CD4-positive, alpha-beta T cell treated with Interleukin-21 for 1 hour (primary cell): Measurements from ENCODE around the gene NUTM2B.
"Not testable (repeated sequence)": the region's sequence is repeated elsewhere in the genome, so short reads cannot be mapped to it uniquely, and the experiment has no call there.

ENCODE experiments used
- DNase-seq: peaks from one replicate; pipeline ENCODE4 v3.0.0-alpha.2; 2020

The NUTM2B gene

DNA sequence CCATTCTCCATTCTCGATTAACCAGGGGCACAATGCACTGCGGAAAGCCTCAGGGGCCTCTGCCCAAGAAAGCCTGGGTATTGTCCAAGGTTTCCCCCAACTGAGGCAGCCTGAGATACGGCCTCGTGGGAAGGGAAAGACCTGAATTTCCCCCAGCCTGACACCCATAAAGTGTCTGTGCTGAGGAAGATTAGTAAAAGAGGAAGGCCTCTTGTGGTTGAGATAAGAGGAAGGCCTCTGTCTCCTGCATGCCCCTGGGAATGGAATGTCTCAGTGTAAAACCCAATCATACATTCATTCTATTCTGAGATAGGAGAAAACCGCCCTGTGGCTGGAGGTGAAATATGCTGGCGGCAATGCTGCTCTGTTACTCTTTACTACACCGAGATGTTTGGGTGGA lies 41.8 kb downstream of the NUTM2B start:
- DNase-seq = not testable (repeated sequence)

DNA sequence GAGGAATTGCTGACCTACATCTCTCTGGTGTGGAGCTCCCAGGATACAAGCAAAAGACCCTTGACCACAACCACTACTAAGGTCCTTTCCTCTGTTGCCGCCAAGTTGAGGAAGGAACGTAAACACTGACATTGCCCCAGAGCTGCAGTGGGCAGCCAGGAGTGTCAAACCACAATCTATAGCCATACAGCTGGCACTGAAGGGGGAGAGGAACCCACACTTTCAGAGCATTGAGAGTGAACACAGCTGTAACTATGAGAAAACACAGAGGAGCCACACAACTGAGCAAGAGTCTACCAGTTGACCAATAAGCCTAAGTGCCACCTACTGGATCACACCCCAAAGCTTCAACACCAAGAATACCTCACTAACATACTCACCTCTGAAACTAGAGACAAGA lies 45.5 kb downstream of the NUTM2B start:
- not testable (repeated sequence) for DNase-seq

DNA sequence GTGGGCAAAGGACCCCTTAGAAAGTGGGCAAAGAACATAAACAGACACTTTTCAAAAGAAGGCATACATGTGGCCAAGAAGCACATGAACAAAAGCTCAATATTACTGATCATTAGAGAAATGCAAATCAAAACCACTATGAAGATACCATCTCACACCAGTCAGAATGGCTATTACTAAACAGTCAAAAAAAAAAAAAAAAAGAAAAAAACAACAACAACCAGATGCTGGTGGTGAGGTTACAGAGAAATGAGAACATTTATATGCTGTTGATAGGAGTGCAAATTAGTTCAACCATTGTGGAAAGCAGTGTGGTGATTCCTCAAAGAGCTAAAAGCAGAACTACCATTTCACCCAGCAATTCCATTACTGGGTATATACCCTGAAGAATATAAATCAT lies 50.6 kb downstream of the NUTM2B start:
- not testable (repeated sequence) for DNase-seq

DNA sequence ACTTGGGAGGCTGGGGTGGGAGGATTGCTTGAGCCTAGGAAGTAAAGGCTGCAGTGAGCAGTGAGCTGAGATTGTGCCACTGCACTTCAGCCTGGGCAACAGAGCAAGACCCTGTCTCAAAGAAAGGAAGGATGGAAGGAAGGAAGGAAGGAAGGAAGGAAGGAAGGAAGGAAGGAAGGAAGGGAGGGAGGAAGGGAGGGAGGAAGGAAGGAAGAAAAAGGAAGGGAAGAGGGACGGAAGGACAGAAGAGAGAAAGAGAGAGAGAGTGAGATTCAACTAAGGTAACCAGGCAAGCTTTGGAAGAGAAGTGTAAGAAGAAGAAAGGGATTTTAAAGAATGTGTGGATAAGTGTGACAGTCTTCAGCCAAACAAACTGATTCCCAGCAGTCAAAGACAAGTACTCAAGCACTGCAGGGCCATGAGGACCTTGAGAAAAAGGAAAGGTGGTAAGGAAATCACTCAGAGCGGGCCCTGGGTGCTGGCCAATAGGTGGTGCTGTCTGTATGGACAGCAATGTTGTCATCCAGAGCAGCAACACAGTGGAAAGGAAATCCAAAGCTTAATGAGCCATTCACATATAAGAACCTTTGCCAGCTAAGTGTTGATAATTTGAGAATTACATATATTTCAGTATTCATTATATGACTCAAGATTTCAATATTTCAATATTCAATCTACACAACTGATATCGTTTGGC lies 55.4 kb downstream of the NUTM2B start:
- not testable (repeated sequence) for DNase-seq
